Mesothelial cell of epicardium (in vitro differentiated cells): ENCODE measurements around the gene LELP1. TPM values are rescaled to one million over a fixed set of nuclear protein-coding genes. Genes with fewer than 3 reads are reported as not detected.

ENCODE experiments used
- DNase-seq, 2 experiments: peaks; one replicate each; pipeline ENCODE4 v3.0.0; 2021; ENCODE audit warnings: low spot score in 2 of 2; ENCODE audit not compliant: unreplicated experiment in 2 of 2
- H3K27ac Mint-ChIP-seq: 2 replicates; pipeline ENCODE4 v1.8.0; 2021; ENCODE audit warnings: mixed read lengths
- H3K27me3 Mint-ChIP-seq: 2 replicates; pipeline ENCODE4 v1.8.0; 2021; ENCODE audit warnings: low read depth, mixed read lengths
- H3K36me3 Mint-ChIP-seq: 2 replicates; pipeline ENCODE4 v1.8.0; 2021; ENCODE audit warnings: mixed read lengths
- H3K4me1 Mint-ChIP-seq: 2 replicates; pipeline ENCODE4 v1.8.0; 2021; ENCODE audit warnings: mixed read lengths
- H3K4me3 Mint-ChIP-seq: 2 replicates; pipeline ENCODE4 v1.8.0; 2021; ENCODE audit warnings: mild to moderate bottlenecking, moderate library complexity, mixed read lengths
- H3K9me3 Mint-ChIP-seq: 2 replicates; pipeline ENCODE4 v1.8.0; 2021; ENCODE audit warnings: mixed read lengths
- total RNA-seq: library from RNA; stranded (reverse); gene quantifications from 3 replicates; pipeline ENCODE4 v1.2.1, GENCODE V29; 2021
- TF ChIP-seq, protein P1 (sequence below): fragments of 200-600 bp; sonication (generic); IDR thresholded peaks from one replicate; pipeline ENCODE4 v1.5.0; 2021; ENCODE audit warnings: antibody characterized with exemption; ENCODE audit not compliant: unreplicated experiment

LELP1 gene
- total RNA-seq, 1 donor from 2014 or later, result not detected

DNA sequence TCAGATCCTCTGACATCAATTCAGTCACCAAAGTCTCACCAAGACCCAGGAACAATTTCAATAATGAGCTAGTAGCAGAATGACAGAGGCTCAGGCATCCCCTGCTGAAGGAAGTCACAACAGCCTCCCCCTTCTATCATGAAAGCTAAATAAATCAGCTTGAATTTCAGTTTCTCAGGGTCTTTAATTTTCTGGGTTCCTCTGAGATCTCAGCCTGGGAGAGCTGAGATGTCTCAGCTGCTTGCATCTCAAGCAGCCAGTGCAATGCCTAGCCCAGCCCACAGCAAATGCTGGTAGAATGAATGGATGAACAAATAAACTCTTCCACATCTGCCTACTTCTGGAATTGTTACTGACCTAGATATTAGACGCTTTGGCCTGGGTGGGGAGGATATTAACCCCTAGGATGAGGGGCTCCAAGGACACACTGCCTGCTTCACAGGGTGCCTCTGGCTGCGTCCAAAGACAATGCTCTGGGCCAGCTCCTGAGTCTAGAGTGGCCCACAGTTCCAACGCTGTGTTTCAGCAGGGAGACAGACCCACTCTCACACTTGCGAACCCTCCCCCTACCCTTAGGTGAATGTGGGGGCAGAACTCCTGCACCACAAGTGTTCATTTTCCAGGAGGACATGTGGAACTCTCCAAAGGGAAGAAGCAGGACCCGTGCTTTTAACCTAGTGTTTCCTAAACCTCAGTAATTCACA is 45.1 kb downstream of the LELP1 start:
- H3K4me1 Mint-ChIP-seq, result no peaks in the 10 kb centered on the region
- DNase-seq, result no peak
- no peak overlapping the region for H3K27ac Mint-ChIP-seq
- peaks cover 60% of the 10 kb centered on the region for H3K27me3 Mint-ChIP-seq
- H3K4me3 Mint-ChIP-seq, result no peak overlapping the region
- peaks cover 6% of the 10 kb centered on the region for H3K9me3 Mint-ChIP-seq
- TF ChIP-seq, protein P1, sequence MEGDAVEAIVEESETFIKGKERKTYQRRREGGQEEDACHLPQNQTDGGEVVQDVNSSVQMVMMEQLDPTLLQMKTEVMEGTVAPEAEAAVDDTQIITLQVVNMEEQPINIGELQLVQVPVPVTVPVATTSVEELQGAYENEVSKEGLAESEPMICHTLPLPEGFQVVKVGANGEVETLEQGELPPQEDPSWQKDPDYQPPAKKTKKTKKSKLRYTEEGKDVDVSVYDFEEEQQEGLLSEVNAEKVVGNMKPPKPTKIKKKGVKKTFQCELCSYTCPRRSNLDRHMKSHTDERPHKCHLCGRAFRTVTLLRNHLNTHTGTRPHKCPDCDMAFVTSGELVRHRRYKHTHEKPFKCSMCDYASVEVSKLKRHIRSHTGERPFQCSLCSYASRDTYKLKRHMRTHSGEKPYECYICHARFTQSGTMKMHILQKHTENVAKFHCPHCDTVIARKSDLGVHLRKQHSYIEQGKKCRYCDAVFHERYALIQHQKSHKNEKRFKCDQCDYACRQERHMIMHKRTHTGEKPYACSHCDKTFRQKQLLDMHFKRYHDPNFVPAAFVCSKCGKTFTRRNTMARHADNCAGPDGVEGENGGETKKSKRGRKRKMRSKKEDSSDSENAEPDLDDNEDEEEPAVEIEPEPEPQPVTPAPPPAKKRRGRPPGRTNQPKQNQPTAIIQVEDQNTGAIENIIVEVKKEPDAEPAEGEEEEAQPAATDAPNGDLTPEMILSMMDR, result no peak
- no peaks in the 10 kb centered on the region for H3K36me3 Mint-ChIP-seq

DNA sequence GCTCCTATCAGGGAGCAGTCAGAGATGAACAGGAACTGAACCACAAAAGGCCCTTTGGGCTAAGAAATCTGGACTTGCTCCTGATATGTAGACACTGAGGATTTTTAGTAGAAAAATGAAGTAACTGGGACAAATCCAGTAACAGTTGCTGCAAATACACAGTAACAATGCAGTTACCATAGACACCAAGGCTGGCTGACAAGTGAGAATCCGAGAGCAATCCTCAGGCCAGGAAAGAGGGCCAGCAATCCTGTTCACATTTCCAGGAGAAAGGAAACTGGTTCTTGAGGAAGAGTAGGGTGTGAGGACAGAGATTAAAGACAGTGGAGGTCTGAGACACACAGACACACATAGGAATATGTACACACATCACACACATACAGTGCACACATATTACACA is 46.9 kb downstream of the LELP1 start:
- DNase-seq, result no peak
- Mint-ChIP-seq H3K4me1 (no peaks in the 10 kb centered on the region), H3K27me3 (peaks cover 75% of the 10 kb centered on the region), H3K4me3 (no peak overlapping the region), H3K36me3 (no peaks in the 10 kb centered on the region), H3K27ac (no peak overlapping the region), H3K9me3 (no peaks in the 10 kb centered on the region)
- TF ChIP-seq, protein P1, result no peak

DNA sequence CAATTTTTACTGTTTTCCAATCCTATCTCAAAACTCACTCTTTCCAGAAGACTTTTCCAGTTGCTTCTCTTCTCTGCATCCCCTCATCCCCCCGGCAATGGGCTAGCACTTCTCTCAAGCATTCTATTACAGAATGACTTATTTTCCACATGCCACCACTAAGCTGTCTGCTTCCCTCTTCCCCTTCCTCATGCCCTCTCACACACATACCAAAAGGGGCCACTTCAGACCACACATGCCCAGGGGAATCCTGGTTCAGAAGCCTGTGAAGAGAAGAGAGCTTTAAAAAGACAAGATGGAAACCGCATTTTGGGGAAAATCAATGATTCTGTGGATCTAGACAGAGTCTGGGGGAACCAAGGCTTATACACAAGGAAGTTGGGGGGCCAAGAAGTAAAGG is 47.9 kb downstream of the LELP1 start:
- H3K4me3 Mint-ChIP-seq, result no peak overlapping the region
- no peaks in the 10 kb centered on the region for H3K36me3 Mint-ChIP-seq
- TF ChIP-seq, protein P1, result no peak
- H3K9me3 Mint-ChIP-seq, result no peaks in the 10 kb centered on the region
- no peaks in the 10 kb centered on the region for H3K4me1 Mint-ChIP-seq
- H3K27ac Mint-ChIP-seq, result no peak overlapping the region
- peaks cover 77% of the 10 kb centered on the region for H3K27me3 Mint-ChIP-seq
- no peak for DNase-seq

DNA sequence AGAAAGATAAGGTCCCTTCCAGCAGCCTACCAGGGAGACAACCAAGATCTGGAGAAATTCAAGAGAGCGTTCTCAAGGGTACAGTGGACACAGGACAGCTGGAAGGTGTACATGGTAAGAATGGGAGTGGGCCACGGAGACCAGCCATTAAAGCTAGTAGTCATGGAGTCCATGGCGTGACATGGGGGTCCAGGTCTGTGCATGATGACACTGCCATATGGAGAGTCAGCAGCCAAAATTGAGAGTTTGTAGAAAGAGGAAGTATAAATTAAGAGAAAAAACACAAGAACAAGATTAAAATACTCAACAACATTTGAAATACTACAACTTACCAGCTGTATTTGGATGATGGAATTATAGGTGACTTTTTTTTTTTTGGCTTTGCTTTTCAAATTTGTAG is 48.3 kb downstream of the LELP1 start:
- peaks cover 74% of the 10 kb centered on the region for H3K27me3 Mint-ChIP-seq
- no peak overlapping the region for H3K27ac Mint-ChIP-seq
- TF ChIP-seq, protein P1, result no peak

DNA sequence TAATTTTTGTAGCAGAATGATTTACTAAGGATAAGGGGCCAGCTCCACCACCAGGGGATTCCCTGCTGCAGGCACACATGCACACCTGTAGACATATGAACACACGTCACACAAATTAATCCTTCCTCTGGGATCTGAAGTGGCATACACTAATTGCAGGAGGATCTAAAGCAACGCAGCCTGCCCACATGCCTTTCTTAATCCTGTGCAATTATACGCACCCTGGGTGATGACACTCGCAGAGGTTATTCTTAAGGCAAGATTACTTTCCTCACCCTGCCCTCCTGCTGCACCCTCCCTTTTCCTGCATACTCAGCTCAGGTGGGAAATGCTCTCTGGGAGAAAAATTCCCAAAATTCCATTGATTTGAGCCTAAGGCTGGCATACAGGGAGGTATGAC is 48.8 kb downstream of the LELP1 start:
- H3K27me3 Mint-ChIP-seq, result peaks cover 71% of the 10 kb centered on the region
- TF ChIP-seq, protein P1, result no peak
- DNase-seq, result no peak
- H3K9me3 Mint-ChIP-seq, result no peaks in the 10 kb centered on the region
- no peak overlapping the region for H3K4me3 Mint-ChIP-seq
- H3K4me1 Mint-ChIP-seq, result no peaks in the 10 kb centered on the region
- no peak overlapping the region for H3K27ac Mint-ChIP-seq
- no peaks in the 10 kb centered on the region for H3K36me3 Mint-ChIP-seq

More for the DNA sequence above, 48.3 kb downstream of the LELP1 start:
- no peaks in the 10 kb centered on the region for H3K36me3 Mint-ChIP-seq
- DNase-seq, result no peak
- no peak overlapping the region for H3K4me3 Mint-ChIP-seq
- no peaks in the 10 kb centered on the region for H3K9me3 Mint-ChIP-seq
- H3K4me1 Mint-ChIP-seq, result no peaks in the 10 kb centered on the region
